GM18867 (cell line): ENCODE data around the gene B3GAT3.
"Not testable (repeated sequence)": the region's sequence is repeated elsewhere in the genome, so short reads cannot be mapped to it uniquely, and the experiment has no call there.

Experiments used
- ATAC-seq: cut with Tn5 transposase; IDR thresholded peaks from one replicate; pipeline ENCODE4 v1.9.1; 2021; ENCODE audit warnings: mild to moderate bottlenecking, moderate library complexity; ENCODE audit not compliant: unreplicated experiment

B3GAT3 gene

DNA sequence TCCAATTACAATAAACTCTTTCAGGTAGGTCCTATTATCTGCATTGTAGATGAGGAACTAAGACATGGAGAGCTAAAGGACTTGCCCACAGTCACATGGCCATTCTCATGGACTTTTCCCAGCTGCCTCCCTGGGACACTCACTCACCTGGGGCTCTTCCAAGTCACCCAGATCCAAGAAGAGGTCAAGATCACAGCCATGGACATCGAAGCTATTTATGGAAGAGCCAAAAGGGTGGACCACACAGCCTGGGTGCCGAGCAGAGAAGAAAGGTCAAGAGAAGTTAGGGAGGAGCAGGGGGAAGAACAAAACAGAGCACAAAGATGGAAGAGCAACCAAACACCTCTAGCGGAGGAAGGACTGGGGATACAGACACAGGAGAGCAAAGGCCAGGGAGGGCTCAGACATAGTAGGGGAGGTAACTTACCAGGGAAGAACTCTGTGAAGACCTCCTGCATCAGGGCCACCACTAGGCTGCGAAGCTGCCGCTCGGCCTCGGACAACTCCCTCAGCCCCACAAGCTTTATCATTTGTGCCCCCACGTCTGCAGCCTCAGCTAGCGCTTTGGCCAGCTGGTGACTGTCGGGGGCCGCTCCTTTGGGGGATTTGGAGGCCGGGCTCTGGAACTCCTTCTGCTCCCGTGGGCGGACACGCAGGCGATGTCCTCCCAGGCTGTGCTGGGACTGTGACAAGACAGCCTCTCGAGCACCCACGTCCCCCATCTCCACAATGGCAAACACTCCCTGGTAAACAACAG is 40.6 kb downstream of the B3GAT3 start:
- no peak for ATAC-seq

DNA sequence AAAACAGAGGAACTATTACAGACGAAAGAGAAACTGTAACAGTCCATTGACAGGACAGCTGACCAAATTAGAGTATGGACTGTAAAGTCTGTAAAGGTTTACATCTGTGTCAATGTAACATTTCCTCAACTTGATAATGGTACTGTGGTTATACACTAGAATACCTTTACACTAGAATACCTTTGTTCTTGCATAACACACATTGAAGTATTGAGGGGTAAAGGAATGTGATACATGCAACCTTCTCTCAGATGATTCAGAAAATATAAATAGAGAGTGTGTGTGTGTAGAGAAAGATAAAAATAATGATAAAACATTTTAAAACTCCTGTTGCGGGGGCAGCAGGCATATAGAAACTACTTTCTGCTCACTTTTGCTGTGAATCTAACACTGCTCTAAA is 42.5 kb downstream of the B3GAT3 start:
- no peak for ATAC-seq

DNA sequence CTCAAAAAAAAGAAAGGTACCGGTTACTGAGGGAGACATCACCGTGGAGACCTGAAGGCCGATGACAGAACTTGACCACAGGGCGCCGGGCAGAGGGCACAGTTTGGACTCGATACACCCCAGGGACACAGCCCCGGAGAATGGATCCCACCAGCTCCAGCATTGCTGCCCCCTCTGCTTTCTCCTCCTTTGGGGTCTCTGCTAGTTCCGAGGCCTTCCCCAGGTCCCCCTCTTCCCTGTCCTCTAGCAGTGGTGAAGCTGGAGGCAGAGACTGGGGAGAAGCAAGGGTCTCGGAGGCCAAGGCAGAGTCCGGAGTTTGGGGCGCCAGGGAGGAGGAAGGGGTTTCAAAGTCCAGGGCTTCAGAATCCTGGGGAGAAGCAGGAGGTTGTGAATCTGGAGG is 43.2 kb downstream of the B3GAT3 start:
- ATAC-seq, result no peak

DNA sequence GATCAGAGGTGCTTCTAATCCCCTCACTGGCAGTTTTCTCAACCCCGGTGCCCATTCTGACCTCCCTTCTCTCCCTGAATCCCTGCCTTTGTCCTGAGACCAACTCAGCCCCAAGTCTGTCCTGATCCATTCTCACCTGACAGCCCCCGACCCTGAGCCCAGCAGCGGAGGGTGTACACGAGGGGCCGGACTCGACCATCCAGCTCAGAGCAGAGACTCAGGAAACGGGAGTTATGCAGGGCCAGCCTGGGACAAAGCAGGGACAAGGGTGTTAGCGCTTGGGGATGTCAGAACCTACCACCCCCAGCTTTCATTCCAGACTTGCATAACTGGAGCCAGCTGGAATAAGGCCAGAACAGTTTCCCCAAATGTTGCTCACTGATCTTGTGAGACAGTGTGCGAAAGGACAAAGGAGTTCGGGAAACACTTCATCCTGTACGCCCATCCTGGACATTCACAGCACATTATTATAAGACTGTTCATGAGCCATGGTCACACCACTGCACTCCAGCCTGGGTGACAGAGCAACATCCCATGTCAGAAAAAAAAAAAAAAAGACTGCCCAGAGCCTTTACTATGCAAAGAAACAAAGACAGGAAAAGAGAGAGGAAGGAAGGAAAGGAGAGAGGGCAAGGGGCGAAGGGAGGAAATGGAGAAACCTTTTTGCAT is 44.6 kb downstream of the B3GAT3 start:
- no peak for ATAC-seq

DNA sequence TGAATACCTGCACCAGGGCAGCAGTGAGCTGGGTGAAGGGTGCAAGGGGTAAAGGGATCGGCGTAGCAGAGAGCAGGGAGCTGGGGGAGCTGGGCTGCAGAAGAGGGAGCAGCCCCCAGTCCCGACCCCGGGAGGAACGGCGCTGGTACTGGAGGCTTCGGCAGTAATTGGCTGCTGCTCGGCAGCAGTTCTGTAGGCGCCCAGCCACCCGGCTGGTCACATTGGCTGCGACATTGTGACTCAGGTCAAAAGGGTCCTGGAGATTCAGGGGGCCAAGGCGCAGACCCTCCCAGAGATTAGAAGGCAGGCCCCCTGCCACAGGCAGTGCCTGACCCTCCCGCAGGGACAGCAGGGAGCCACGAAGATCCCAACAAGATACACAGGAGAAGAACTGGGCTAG is 45.9 kb downstream of the B3GAT3 start:
- no peak for ATAC-seq

DNA sequence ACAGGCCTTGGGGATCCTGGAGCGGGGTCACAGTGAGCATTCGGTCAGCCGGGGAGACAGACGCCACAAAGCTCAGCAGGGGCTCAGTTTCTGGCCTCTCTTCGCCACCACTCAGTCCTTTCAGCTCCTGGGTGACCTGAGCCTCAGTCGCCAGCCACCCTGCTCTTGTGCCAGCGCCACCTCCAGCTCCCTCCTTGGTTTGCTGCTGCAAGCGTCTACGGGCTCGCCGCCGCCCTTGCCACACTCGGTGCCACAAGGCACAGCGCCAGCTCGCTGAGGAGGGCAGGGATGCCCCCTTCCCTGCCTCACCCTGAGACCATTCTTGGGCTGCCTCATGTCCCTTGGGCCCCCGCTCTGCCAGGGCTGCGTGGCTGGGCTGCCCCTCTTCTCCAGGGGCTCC is 46.6 kb downstream of the B3GAT3 start:
- no peak for ATAC-seq

DNA sequence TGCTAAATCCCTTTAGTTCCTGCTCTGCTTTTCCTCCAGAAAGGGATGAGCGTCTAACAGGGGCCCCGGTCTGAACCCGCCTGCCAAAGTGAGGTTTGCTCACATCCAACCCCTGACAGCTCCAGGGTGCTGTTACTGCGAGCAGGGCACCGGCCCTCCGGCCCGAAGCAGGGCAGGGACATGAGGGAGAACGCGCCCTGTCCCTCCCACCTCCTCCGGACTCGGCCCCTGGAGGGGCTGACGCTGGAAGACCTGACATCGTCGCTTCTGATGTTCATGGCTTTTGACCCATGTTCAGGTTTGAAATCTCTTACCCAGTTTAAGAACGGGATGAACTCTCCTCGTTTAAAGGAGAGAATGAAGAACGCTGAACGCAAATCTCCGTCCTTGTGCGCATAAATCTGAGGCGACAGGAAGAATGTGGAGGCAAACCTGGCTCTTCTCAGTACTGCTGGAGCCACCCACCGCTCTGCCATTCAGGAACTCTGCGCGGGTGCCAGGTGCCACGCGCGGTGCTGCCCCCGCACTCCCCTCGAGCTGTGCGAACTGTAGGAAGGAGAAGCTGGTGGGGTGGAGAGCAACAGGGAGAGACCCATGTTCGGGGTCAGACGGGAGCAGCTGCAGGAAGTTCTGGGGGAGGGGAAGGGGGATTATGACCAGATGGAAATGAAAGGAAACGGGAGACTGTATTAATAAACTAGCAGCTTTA is 47.3 kb downstream of the B3GAT3 start:
- ATAC-seq, result peak; percentile 15

DNA sequence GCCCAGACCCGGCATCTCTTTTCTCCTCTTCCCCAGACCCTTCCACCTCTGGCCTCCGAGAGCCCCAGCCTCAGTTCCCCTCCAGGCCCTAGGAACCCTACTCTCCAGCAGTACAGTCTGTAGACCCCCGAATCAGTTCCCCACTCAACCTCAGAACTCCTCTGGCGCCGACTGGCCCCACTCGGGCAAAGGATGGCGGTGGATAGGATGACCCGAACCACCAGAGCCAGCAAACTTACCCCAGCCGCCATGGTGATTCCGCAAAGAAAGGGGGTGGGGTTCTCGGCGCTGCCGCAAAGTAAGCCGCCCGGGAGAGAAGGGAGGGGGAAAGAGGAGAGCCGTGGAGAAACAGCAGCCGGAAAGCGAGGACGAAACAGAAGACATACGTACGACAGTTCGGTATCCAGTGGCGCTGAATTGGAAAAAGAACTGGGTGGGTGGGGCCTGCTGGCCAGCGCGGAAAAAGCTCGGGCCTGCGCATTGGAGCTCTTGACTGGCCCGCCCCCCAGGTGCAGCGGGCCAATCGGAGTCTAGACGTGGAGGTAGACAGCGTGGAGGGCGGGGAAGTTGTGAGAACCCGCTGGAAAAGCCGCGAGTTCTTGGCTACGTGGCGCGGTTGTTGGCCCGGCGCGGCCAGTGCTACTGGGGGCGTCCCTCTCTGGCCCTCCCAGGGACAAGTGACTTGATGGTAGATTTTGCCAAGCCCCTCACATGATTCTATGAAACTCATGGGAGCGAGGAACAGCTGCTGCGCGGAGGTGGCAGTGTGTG is 48.0 kb downstream of the B3GAT3 start, which contains the start of gene EEF1G:
Gene EEF1G, minus strand, starts transcription at position 300 of the 771 bp plus-strand sequence. Its CDS starts 49 bp downstream, at position 251.
- peak; percentile 82 for ATAC-seq

DNA sequence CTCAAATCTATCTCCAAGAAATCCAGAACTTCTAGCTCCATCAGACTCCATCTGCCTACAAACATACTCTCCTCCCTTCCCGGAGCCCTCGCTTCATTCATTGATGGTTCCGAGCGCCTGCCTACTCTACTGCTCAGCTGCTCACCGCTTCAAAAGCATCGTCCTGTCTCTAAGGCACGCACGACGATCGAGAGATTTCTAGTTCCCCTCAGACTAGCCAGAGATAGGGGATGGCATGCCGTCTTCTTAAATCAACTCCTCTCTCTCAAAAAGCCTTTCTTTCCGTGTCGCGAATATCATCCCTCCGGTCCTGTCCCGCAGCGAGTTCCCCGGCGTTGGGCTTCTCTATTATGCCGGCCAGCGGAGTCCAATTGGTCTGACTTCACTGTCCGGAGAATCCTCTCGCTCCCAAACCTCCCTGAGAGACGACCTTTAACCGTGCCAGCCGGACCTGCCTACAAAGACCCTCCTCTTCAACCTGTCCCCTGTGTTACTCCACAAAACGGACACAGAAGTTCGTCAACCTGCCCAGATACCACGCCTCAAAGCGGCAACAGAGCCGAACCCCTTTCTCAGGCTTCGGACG is 48.7 kb downstream of the B3GAT3 start:
- no peak for ATAC-seq

DNA sequence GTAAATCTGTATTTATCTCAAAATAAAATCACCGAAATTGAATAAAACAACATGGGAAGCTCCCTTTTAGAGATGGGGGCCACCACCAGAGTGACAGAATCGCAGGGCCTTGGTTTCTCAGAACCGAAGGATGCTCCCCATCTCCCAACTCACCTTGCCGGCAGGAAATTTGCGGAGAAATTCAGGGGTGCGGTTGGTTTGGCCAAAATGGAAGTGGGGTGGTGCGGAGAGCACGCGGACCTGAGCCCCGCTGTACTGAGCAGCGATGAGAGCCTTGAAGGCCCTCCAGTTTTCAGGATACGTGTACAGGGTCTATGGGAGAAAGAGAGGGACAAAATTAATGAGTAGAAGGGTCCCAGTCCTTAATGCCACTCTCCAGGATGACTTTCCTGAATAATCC is 49.4 kb downstream of the B3GAT3 start:
- ATAC-seq, result no peak

DNA sequence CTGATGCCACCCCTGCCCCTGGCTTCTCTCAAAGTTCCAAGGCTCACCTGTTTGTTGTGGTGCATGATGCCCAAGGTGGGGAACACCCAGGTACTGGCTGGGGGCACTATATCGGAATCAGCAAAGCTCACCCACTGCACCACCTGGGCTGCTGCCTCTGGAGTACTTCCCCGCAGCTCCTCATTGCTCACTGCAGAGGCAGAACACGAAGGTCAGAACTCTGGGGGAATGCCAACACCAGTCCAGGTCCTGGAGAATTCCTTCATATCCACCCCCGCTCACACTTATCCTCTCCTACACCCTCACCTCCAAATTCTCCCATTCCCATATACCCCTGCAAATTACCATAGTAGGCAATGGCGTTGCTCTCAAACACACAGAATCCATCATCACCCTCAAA is 50.3 kb downstream of the B3GAT3 start:
- ATAC-seq, result not testable (repeated sequence)

DNA sequence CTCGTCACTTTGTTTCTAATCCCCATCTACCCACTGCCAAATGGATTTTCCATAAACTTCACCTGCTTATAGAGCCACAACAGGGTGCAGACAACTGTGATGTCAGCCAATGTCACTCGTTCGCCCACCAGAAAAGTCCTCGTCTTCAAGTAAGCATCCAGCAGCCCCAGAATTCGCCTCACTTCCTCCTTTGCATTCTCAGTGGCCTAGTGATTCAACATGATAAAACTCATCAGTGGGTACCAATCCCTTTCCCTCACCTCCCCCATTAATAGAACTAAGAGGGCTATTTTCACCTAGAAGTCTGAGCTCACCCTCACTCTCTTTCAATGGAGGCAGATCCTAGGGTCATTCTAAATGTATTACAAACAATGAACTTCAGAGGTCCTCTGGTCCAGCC is 50.9 kb downstream of the B3GAT3 start:
- not testable (repeated sequence) for ATAC-seq

DNA sequence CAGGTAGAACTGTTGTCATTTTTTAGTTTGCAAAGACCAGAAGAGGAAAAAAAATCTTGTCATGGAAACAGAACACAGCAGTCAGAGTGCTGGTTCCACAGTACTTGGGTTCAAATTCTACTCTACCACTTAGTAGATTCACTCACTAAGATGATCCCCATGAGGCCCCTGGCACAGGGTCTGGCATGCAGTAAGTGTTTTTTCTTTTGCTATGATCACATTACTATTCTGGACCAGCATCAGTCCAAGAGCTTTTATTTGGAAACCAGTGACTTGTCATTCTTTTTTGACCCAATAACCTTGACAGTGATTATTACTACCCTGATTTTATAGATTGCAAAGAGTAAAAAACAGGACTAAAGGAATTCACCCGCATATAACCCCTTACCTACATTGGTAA is 52.2 kb downstream of the B3GAT3 start:
- ATAC-seq, result no peak

DNA sequence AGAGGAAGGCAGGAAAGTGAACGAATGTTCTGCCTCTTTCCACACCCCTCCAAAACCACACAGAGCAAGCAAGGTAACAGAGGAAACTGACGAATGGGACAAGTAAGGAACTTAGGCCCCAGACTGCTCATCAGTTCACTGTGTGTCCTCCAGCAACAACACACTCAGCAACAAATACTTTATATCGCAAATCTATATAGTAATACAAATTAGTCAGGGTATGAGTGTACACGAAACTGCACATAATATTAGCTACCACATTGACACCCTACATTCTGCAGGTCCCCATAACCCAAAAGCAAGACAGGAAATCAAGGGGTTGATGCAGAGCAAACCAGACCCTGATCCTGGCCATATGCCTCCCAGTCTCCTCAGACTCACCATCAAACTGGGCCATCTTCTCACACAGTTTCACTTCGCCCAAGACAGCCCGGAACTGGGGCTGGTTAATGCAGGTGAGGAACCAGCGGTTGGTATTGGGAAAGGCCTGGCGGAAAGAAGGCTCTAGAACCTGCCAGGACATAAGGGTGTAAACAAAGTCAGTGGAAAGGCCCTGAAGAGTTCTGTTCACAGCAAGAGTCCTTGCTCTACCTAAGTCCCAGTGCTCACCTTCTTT is 54.7 kb downstream of the B3GAT3 start:
- ATAC-seq, result no peak

DNA sequence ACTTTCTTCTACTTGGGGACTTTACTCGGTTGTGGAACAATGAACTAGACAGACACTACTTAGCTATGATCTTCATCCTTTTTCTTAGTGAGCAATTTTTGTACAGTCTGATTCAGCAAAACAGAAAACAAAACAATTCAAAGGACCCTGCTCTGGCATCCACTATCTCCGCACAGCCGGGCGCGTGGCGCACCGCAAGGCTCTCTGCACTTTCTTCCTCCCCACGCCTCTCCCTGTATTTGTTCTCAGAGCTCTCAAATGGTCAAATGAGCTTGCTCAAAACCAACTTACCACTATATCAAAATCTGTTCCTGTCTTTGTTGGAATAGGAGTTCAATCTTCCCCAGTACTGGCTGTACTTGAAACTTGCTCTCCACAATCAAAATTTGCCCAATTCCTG is 55.5 kb downstream of the B3GAT3 start:
- no peak for ATAC-seq
